Upper lobe of right lung (tissue), 1 donor: ENCODE data around the gene TRPM2. TPM values are rescaled to one million over a fixed set of nuclear protein-coding genes. Genes with fewer than 3 reads are reported as not detected.

Source experiments
- ATAC-seq: fragments of 200-7000 bp; cut with Tn5 transposase; one replicate; pipeline ENCODE4 v1.9.1; 2020; ENCODE audit warnings: mild to moderate bottlenecking, moderate library complexity
- DNase-seq: peaks from one replicate; pipeline ENCODE4 v3.0.0-alpha.2; 2020
- H3K27ac ChIP-seq: fragments of 200-600 bp; one replicate; pipeline ENCODE4 v1.8.0; 2022
- H3K27me3 ChIP-seq: fragments of 200-600 bp; one replicate; pipeline ENCODE4 v1.8.0; 2022; ENCODE audit warnings: mild to moderate bottlenecking
- H3K36me3 ChIP-seq: fragments of 200-600 bp; one replicate; pipeline ENCODE4 v1.8.0; 2022
- H3K4me1 ChIP-seq: fragments of 200-600 bp; one replicate; pipeline ENCODE4 v1.8.0; 2022
- H3K4me3 ChIP-seq: fragments of 200-600 bp; one replicate; pipeline ENCODE4 v1.8.0; 2022; ENCODE audit warnings: mild to moderate bottlenecking
- H3K9me3 ChIP-seq: fragments of 200-600 bp; one replicate; pipeline ENCODE4 v1.8.0; 2022
- CTCF ChIP-seq: fragments of 200-600 bp; IDR thresholded peaks from one replicate; pipeline ENCODE4 v1.8.0; 2022; ENCODE audit warnings: antibody characterized with exemption
- intact Hi-C: fragments of 100-400 bp; cut with DNase I; formaldehyde crosslinking; loops from one replicate; pipeline ENCODE4 v1.11.0; 2022
- total RNA-seq: library from RNA; stranded (reverse); fragmentation: NEBNext Ultra II Directional; extraction: Animal tissue kit (Norgen Biotek cat#: 25700); gene quantifications from one replicate; pipeline ENCODE4 v1.2.1, GENCODE V29; 2021
- donor health status: DM: no; HTN: yes; CAD: no; lungs with severe emphysema.

TRPM2 gene
- total RNA-seq, 1 donor from 2014 or later, result 10.0 TPM

GRCh38 chr21:44406953-44407352 is 53.5 kb downstream of the TRPM2 start:
- H3K36me3 ChIP-seq, result no peaks in the 10 kb centered on the region
- H3K4me1 ChIP-seq, result no peaks in the 10 kb centered on the region
- H3K4me3 ChIP-seq, result no peak overlapping the region
- no peaks in the 10 kb centered on the region for H3K9me3 ChIP-seq
- DNase-seq, result no peak
- no peak for ATAC-seq
- intact Hi-C loops, result no loop called here
- no peaks in the 10 kb centered on the region for H3K27me3 ChIP-seq
- H3K27ac ChIP-seq, result no peak overlapping the region
- no peak for TF ChIP-seq CTCF

GRCh38 chr21:44407493-44407892 is 54.1 kb downstream of the TRPM2 start:
- intact Hi-C loops, result no loop called here
- Histone ChIP-seq H3K4me3 (no peak overlapping the region), H3K4me1 (no peaks in the 10 kb centered on the region), H3K27ac (no peak overlapping the region), H3K27me3 (no peaks in the 10 kb centered on the region), H3K36me3 (no peaks in the 10 kb centered on the region), H3K9me3 (no peaks in the 10 kb centered on the region)
- no peak for TF ChIP-seq CTCF
- ATAC-seq, result no peak
- DNase-seq, result no peak

- Histone ChIP-seq H3K4me1 (no peaks in the 10 kb centered on the region), H3K36me3 (no peaks in the 10 kb centered on the region), H3K9me3 (no peaks in the 10 kb centered on the region), H3K27ac (no peak overlapping the region), H3K27me3 (no peaks in the 10 kb centered on the region), H3K4me3 (no peak overlapping the region)
- intact Hi-C loops, result no loop called here
- ATAC-seq, result no peak
- TF ChIP-seq CTCF, result no peak
- DNase-seq, result no peak
These were observed 54.8 kb downstream of the TRPM2 start for GRCh38 chr21:44408226-44408625.

GRCh38 chr21:44413566-44414290 is 60.3 kb downstream of the TRPM2 start:
- TF ChIP-seq CTCF, result no peak
- intact Hi-C loops, result no loop called here
- Histone ChIP-seq H3K9me3 (no peaks in the 10 kb centered on the region), H3K4me3 (no peak overlapping the region), H3K4me1 (no peaks in the 10 kb centered on the region), H3K27me3 (no peaks in the 10 kb centered on the region), H3K27ac (no peak overlapping the region), H3K36me3 (no peaks in the 10 kb centered on the region)
- no peak for ATAC-seq
- peak; percentile 38 for DNase-seq

- no peak for ATAC-seq
- peak; percentile 50 for DNase-seq
- intact Hi-C loops, result no loop called here
- no peak for TF ChIP-seq CTCF
- Histone ChIP-seq H3K4me1 (no peaks in the 10 kb centered on the region), H3K27ac (no peak overlapping the region), H3K4me3 (no peak overlapping the region), H3K9me3 (no peaks in the 10 kb centered on the region), H3K27me3 (no peaks in the 10 kb centered on the region), H3K36me3 (no peaks in the 10 kb centered on the region)
These were observed 61.1 kb downstream of the TRPM2 start for GRCh38 chr21:44414291-44415072.
